DND-41 (cell line): ENCODE data around the gene ANKMY1.

Experiments
- ATAC-seq: fragments of 200-7000 bp; cut with Tn5 transposase; 3 replicates; pipeline ENCODE4 v1.9.1; 2021; ENCODE audit warnings: low read depth; ENCODE audit not compliant: insufficient read depth
- DNase-seq: peaks from one replicate; pipeline ENCODE4 v3.0.0-alpha.2; 2020
- H2AFZ ChIP-seq: 2 replicates; pipeline ENCODE4 v1.6.0; 2012; ENCODE audit warnings: low read depth, low read length
- H3K27ac ChIP-seq: 2 replicates; pipeline ENCODE4 v1.5.1; 2012; ENCODE audit warnings: low read length, inconsistent platforms
- H3K27me3 ChIP-seq: fragments of 200-600 bp; sonication (generic); 2 replicates; pipeline ENCODE4 v1.6.0; 2012; ENCODE audit warnings: low read length, mild to moderate bottlenecking, inconsistent platforms; ENCODE audit not compliant: insufficient read depth, poor library complexity
- H3K36me3 ChIP-seq: 2 replicates; pipeline ENCODE4 v1.5.1; 2012; ENCODE audit warnings: low read length, inconsistent platforms; ENCODE audit not compliant: insufficient read depth
- H3K4me1 ChIP-seq: 2 replicates; pipeline ENCODE4 v1.5.1; 2012; ENCODE audit warnings: mild to moderate bottlenecking, low read length; ENCODE audit not compliant: insufficient read depth
- H3K4me2 ChIP-seq: 2 replicates; pipeline ENCODE4 v1.6.0; 2012; ENCODE audit warnings: mild to moderate bottlenecking, moderate library complexity, low read length, inconsistent platforms; ENCODE audit not compliant: insufficient read depth
- H3K4me3 ChIP-seq, 2 experiments: fragments of 200-600 bp in 1 of 2; shearing (Covaris generic) in 1 of 2; 2 replicates each; pipeline ENCODE4 v1.5.1; 2012 to 2016; ENCODE audit warnings: inconsistent platforms in 2 of 2, low read length in 2 of 2, mild to moderate bottlenecking in 2 of 2, low read depth in 1 of 2, moderate library complexity in 1 of 2
- H3K79me2 ChIP-seq: 2 replicates; pipeline ENCODE4 v1.6.0; 2012; ENCODE audit warnings: low read length, inconsistent platforms; ENCODE audit not compliant: insufficient read depth
- H3K9ac ChIP-seq: 2 replicates; pipeline ENCODE4 v1.6.0; 2012; ENCODE audit warnings: low read depth, mild to moderate bottlenecking, inconsistent platforms, low read length, moderate library complexity
- H3K9me3 ChIP-seq: 2 replicates; pipeline ENCODE4 v1.5.1; 2012; ENCODE audit warnings: low read length, moderate library complexity, mild to moderate bottlenecking, inconsistent platforms; ENCODE audit not compliant: insufficient read depth, severe bottlenecking
- H4K20me1 ChIP-seq: 2 replicates; pipeline ENCODE4 v1.6.0; 2012; ENCODE audit warnings: low read length; ENCODE audit not compliant: insufficient read depth
- CTCF ChIP-seq: IDR thresholded peaks from 2 replicates; pipeline ENCODE4 v1.5.1; 2012; ENCODE audit warnings: borderline replicate concordance, low read length, moderate library complexity, mild to moderate bottlenecking; ENCODE audit not compliant: poor library complexity, severe bottlenecking; ENCODE audit errors: extremely low read depth
- EZH2 ChIP-seq: IDR thresholded peaks from 3 replicates; pipeline ENCODE4 v1.6.1; 2012; ENCODE audit warnings: borderline replicate concordance, low read depth, mild to moderate bottlenecking, moderate library complexity, low read length, inconsistent platforms; ENCODE audit not compliant: severe bottlenecking

ANKMY1 gene

GRCh38 chr2:240599141-240599583 lies 41.4 kb upstream of the ANKMY1 start:
- no peaks in the 10 kb centered on the region for H3K9me3 ChIP-seq
- no peaks in the 10 kb centered on the region for H3K4me1 ChIP-seq
- no peak overlapping the region for H3K9ac ChIP-seq
- H3K4me3 ChIP-seq: no peak overlapping the region
- no peak overlapping the region for H3K27ac ChIP-seq
- ATAC-seq (no peak), DNase-seq (no peak)
- H4K20me1 ChIP-seq: peaks cover 44% of the 10 kb centered on the region
- no peak overlapping the region for H2AFZ ChIP-seq
- H3K79me2 ChIP-seq: peaks cover 4% of the 10 kb centered on the region; the same call in 1 of the 2 replicates
- no peaks in the 10 kb centered on the region for H3K27me3 ChIP-seq
- no peak overlapping the region for H3K4me2 ChIP-seq
- peaks cover 54% of the 10 kb centered on the region for H3K36me3 ChIP-seq
- TF ChIP-seq EZH2 (no peak), CTCF (no peak)

GRCh38 chr2:240598311-240598911 lies 40.6 kb upstream of the ANKMY1 start:
- H3K36me3 ChIP-seq: peaks cover 61% of the 10 kb centered on the region
- no peaks in the 10 kb centered on the region for H3K4me1 ChIP-seq
- H4K20me1 ChIP-seq: peaks cover 52% of the 10 kb centered on the region
- TF ChIP-seq EZH2 (no peak), CTCF (no peak)
- H3K4me3 ChIP-seq: no peak overlapping the region
- no peak for ATAC-seq
- H3K9me3 ChIP-seq: no peaks in the 10 kb centered on the region
- DNase-seq: no peak
- H3K79me2 ChIP-seq: peaks cover 11% of the 10 kb centered on the region
- H3K27me3 ChIP-seq: no peaks in the 10 kb centered on the region
- no peak overlapping the region for H3K4me2 ChIP-seq
- H3K27ac ChIP-seq: no peak overlapping the region
- no peak overlapping the region for H3K9ac ChIP-seq
- no peak overlapping the region for H2AFZ ChIP-seq

GRCh38 chr2:240597419-240598181 lies 39.8 kb upstream of the ANKMY1 start:
- DNase-seq (no peak), ATAC-seq (no peak; the same call in 2 of the 3 replicates)
- Histone ChIP-seq H3K27ac (no peak overlapping the region), H3K27me3 (no peaks in the 10 kb centered on the region), H3K9me3 (no peaks in the 10 kb centered on the region), H3K79me2 (peaks cover 19% of the 10 kb centered on the region), H3K9ac (no peak overlapping the region), H3K4me2 (no peak overlapping the region), H3K4me3 (no peak overlapping the region), H3K36me3 (peaks cover 68% of the 10 kb centered on the region), H4K20me1 (peaks cover 60% of the 10 kb centered on the region), H2AFZ (no peak overlapping the region), H3K4me1 (no peaks in the 10 kb centered on the region)
- TF ChIP-seq EZH2 (no peak), CTCF (no peak)
